Prostate gland (tissue), 2 donors: ENCODE data around the gene FBXO10. TPM values are rescaled to one million over a fixed set of nuclear protein-coding genes. Genes with fewer than 3 reads are reported as not detected.
A peak's percentile ranks its signal among the peaks of the same experiment; 100 is the strongest.

Experiments used
- DNase-seq: peaks from one replicate; pipeline ENCODE4 v3.0.0-alpha.2; 2019; ENCODE audit warnings: low spot score
- H3K27ac ChIP-seq, 2 donors: fragments of 200-600 bp; sonication (generic); 2 replicates each; pipeline ENCODE4 v1.5.1; 2017 to 2019
- H3K27me3 ChIP-seq: fragments of 200-600 bp; sonication (generic); replicated peaks from 2 replicates; pipeline ENCODE4 v1.5.1; 2019; ENCODE audit not compliant: insufficient read depth
- H3K36me3 ChIP-seq, 2 donors: fragments of 200-600 bp; sonication (generic); 1 replicate in 1 of 2; 2 replicates in 1 of 2; pipeline versions ENCODE4 v1.5.1 to v1.8.1; 2017 to 2019
- H3K4me1 ChIP-seq: fragments of 200-600 bp; sonication (generic); replicated peaks from 2 replicates; pipeline ENCODE4 v1.5.1; 2019
- H3K4me3 ChIP-seq, 2 donors: fragments of 200-600 bp; sonication (generic); 2 replicates each; pipeline ENCODE4 v1.5.1; 2017 to 2019
- H3K9me3 ChIP-seq: fragments of 200-600 bp; sonication (generic); 2 replicates; pipeline ENCODE4 v1.5.1; 2017
- POLR2A ChIP-seq: fragments of 450-650 bp; IDR thresholded peaks from one replicate; pipeline ENCODE4 v1.6.1; 2016; ENCODE audit warnings: antibody characterized with exemption, mild to moderate bottlenecking
- POLR2AphosphoS5 ChIP-seq: sonication (generic); formaldehyde crosslinking; IDR thresholded peaks from one replicate; pipeline ENCODE4 v1.6.1; 2017; ENCODE audit warnings: antibody characterized with exemption
- WGBS: methylation state at CpG from one replicate; pipeline ENCODE4 v1.1.5; 2018; 5-methylcytosine and 5-hydroxymethylcytosine counted together
- intact Hi-C: fragments of 100-400 bp; cut with DNase I; formaldehyde crosslinking; loops from one replicate; pipeline ENCODE4 v1.14.2; 2022
- total RNA-seq, 2 donors: library from RNA; depleted of rRNA; stranded (reverse); fragments of >200 nt; gene quantifications; one replicate each; pipeline ENCODE4 v1.1.0, GENCODE V29; 2016
- TF ChIP-seq, protein P1 (sequence below), 4 experiments: fragments of 200-600 bp in 2 of 4; fragments of 450-650 bp in 2 of 4; sonication (generic) in 2 of 4; IDR thresholded peaks; 1 replicate in 3 of 4; 2 replicates in 1 of 4; pipeline ENCODE4 v1.5.1; 2016 to 2019; ENCODE audit warnings: antibody characterized with exemption in 4 of 4, mild to moderate bottlenecking in 2 of 4, moderate library complexity in 2 of 4

Gene FBXO10
- total RNA-seq, 2 donors from 2014 or later, result 8.5 to 17.6 TPM

- Histone ChIP-seq H3K27me3 (no peaks in the 10 kb centered on the region), H3K27ac (peak overlapping the region in 1 of 2 donors; percentile 38), H3K4me1 (no peaks in the 10 kb centered on the region), H3K9me3 (no peaks in the 10 kb centered on the region), H3K36me3 (no peaks in the 10 kb centered on the region), H3K4me3 (no peak overlapping the region)
- WGBS, result 61% methylated on average over 3 of the region's 3 CpGs
- intact Hi-C loops, result no loop called here
- no peak for TF ChIP-seq POLR2AphosphoS5
- TF ChIP-seq POLR2A, result no peak
- TF ChIP-seq, protein P1, sequence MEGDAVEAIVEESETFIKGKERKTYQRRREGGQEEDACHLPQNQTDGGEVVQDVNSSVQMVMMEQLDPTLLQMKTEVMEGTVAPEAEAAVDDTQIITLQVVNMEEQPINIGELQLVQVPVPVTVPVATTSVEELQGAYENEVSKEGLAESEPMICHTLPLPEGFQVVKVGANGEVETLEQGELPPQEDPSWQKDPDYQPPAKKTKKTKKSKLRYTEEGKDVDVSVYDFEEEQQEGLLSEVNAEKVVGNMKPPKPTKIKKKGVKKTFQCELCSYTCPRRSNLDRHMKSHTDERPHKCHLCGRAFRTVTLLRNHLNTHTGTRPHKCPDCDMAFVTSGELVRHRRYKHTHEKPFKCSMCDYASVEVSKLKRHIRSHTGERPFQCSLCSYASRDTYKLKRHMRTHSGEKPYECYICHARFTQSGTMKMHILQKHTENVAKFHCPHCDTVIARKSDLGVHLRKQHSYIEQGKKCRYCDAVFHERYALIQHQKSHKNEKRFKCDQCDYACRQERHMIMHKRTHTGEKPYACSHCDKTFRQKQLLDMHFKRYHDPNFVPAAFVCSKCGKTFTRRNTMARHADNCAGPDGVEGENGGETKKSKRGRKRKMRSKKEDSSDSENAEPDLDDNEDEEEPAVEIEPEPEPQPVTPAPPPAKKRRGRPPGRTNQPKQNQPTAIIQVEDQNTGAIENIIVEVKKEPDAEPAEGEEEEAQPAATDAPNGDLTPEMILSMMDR (IDR thresholded peaks at IDR 0.05), result no peak
- DNase-seq, result no peak
Measured at GRCh38 chr9:37583522-37584121, 7.4 kb upstream of the FBXO10 start.

DNA sequence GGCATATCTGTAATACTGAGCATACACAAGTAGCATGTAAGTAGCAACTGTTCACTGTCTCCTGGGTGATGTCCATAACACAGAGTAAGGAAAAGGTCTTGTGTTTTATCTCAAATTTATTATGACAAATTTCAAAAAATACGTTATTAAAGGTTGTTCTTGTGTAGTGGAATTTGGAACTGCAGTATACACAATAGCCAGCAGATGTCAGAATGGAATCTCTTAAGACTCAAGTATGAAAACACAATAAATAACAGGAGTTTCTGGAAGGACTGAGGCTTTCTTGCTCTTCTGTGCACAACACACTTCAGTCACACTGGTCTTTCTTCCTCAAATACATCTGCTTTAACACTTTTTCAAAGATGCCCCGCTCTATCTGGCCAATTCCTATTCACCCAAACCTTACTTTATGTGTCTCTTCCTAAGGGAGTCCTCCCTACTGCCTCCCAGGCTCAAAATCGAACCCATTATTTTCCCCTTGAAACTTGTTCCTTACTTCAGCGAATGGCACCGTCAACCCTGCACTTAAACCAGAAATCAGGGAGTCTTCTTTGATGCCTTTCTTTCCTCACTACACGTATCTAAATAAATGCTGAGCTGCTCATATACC lies 6.5 kb upstream of the FBXO10 start:
- Histone ChIP-seq H3K27me3 (no peaks in the 10 kb centered on the region), H3K27ac (peak overlapping the region in 1 of 2 donors; percentile 38), H3K4me3 (no peak overlapping the region), H3K9me3 (no peaks in the 10 kb centered on the region), H3K4me1 (no peaks in the 10 kb centered on the region), H3K36me3 (no peaks in the 10 kb centered on the region)
- whole genome bisulfite sequencing, result 68% methylated on average over 6 of the region's 6 CpGs
- intact Hi-C loops, result no loop called here
- TF ChIP-seq POLR2AphosphoS5 (peak; percentile 27), POLR2A (no peak)
- TF ChIP-seq, protein P1 (IDR thresholded peaks at IDR 0.05), result peak in 3 of 4 experiments; percentile 65 to 79 (median 74)
- peak; percentile 19 for DNase-seq

- Histone ChIP-seq H3K9me3 (no peaks in the 10 kb centered on the region), H3K36me3 (no peaks in the 10 kb centered on the region), H3K27me3 (no peaks in the 10 kb centered on the region), H3K4me1 (no peaks in the 10 kb centered on the region), H3K27ac (peak overlapping the region; percentile 73 to 74), H3K4me3 (peak overlapping the region; percentile 72 to 85)
- TF ChIP-seq POLR2A, result no peak
- no peak for TF ChIP-seq POLR2AphosphoS5
- TF ChIP-seq, protein P1 (IDR thresholded peaks at IDR 0.05), result no peak
- WGBS, result 7% methylated on average over 5 of the region's 5 CpGs
- intact Hi-C loops, result loop anchor here (5.0 kb wide), 1 partner anchor 88 kb away; the partner anchor contains the start of gene POLR1E
- DNase-seq, result no peak
Measured at GRCh38 chr9:37575511-37575914, 667 bp downstream of the FBXO10 start.

- WGBS, result 51% methylated on average over 5 of the region's 5 CpGs
- H3K36me3 ChIP-seq, result no peaks in the 10 kb centered on the region
- intact Hi-C loops, result loop anchor here (5.0 kb wide), 1 partner anchor 88 kb away; the partner anchor contains the start of gene POLR1E
Measured at GRCh38 chr9:37575001-37575400, 1.2 kb downstream of the FBXO10 start.

More at GRCh38 chr9:37575001-37575400, 1.2 kb downstream of the FBXO10 start:
- peak overlapping the region in 1 of 2 donors; percentile 73 for H3K27ac ChIP-seq
- TF ChIP-seq POLR2AphosphoS5 (no peak), POLR2A (no peak)
- TF ChIP-seq, protein P1 (IDR thresholded peaks at IDR 0.05), result no peak
- no peaks in the 10 kb centered on the region for H3K9me3 ChIP-seq
- no peaks in the 10 kb centered on the region for H3K4me1 ChIP-seq
- H3K27me3 ChIP-seq, result no peaks in the 10 kb centered on the region
- peak overlapping the region in 1 of 2 donors; percentile 72 for H3K4me3 ChIP-seq
- no peak for DNase-seq
